HCT116 (cell line): ENCODE measurements around the gene CRADD. TPM values are rescaled to one million over a fixed set of nuclear protein-coding genes. Genes with fewer than 3 reads are reported as not detected.

Source experiments
- ATAC-seq: fragments of 200-7000 bp; cut with Tn5 transposase; 2 replicates; pipeline ENCODE4 v1.9.1; 2020; ENCODE audit warnings: mild to moderate bottlenecking, moderate library complexity
- BruUV-seq: library from RNA; stranded (reverse); fragments of 400-500 nt; replicated peaks from 2 replicates; lab custom pipeline; 2021; lab: Mats Ljungman, UMichigan
- CTCF ChIA-PET: fragments of 300-600 bp; sonication (Branson Sonifier 250); formaldehyde crosslinking; loops from one replicate; lab custom pipeline; 2021; ENCODE audit warnings: antibody characterized with exemption; lab: Charles Lee
- POLR2A ChIA-PET: fragments of 300-600, 350-600 bp; sonication (Branson Sonifier 250); formaldehyde crosslinking; loops from one replicate; lab custom pipeline; 2021; ENCODE audit warnings: antibody characterized with exemption; lab: Charles Lee
- RAD21 ChIA-PET, 2 experiments: fragments of 300-600 bp; sonication (Branson Sonifier 250); formaldehyde crosslinking; loops; one replicate each; lab custom pipeline; 2023; ENCODE audit warnings: low total read pairs in 2 of 2; ENCODE audit not compliant: uncharacterized antibody in 2 of 2, unreplicated experiment in 2 of 2, low non-redundant PET in 1 of 2; lab: Charles Lee
- DNase-seq: peaks from one replicate; pipeline ENCODE4 v3.0.0-alpha.2; 2010; ENCODE audit warnings: low read depth, low spot score
- H2AFZ ChIP-seq: fragments of 200-600 bp; shearing (Covaris generic), sonication (generic); 2 replicates; pipeline ENCODE4 v1.6.1; 2017; ENCODE audit warnings: low read depth, mixed run types, mixed read lengths, antibody characterized with exemption, low read length; ENCODE audit not compliant: poor library complexity, severe bottlenecking
- H3K27ac ChIP-seq: 2 replicates; pipeline ENCODE4 v1.5.1; 2012; ENCODE audit warnings: low read depth, low read length
- H3K27me3 ChIP-seq: fragments of 200-600 bp; sonication (generic); 2 replicates; pipeline ENCODE4 v1.6.1; 2016; ENCODE audit warnings: mixed run types, low read length, mixed read lengths; ENCODE audit not compliant: insufficient read depth
- H3K36me3 ChIP-seq, 2 experiments: fragments of 200-500 bp in 1 of 2; fragments of 200-600 bp in 1 of 2; sonication (Bioruptor generic) in 1 of 2; sonication (generic) in 1 of 2; 2 replicates each; pipeline versions ENCODE4 v1.5.1 to v1.6.1; 2014 to 2016; ENCODE audit warnings: low read length in 2 of 2, inconsistent platforms in 1 of 2, mixed read lengths in 1 of 2, mixed run types in 1 of 2; ENCODE audit not compliant: insufficient read depth in 2 of 2, control insufficient read depth in 1 of 2
- H3K4me1 ChIP-seq, 2 experiments: fragments of 200-600 bp in 1 of 2; sonication (generic) in 1 of 2; 2 replicates each; pipeline versions ENCODE4 v1.5.1 to v1.6.1; 2012 to 2017; ENCODE audit warnings: low read length in 2 of 2, inconsistent platforms in 1 of 2, mild to moderate bottlenecking in 1 of 2, mixed read lengths in 1 of 2, mixed run types in 1 of 2, moderate library complexity in 1 of 2; ENCODE audit not compliant: insufficient read depth in 2 of 2, control insufficient read depth in 1 of 2
- H3K4me2 ChIP-seq: fragments of 200-600 bp; sonication (generic); 2 replicates; pipeline ENCODE4 v1.6.1; 2017; ENCODE audit warnings: mixed run types, low read length, mixed read lengths
- H3K4me3 ChIP-seq, 2 experiments: fragments of 200-600 bp in 1 of 2; sonication (generic) in 1 of 2; replicated peaks in 1 of 2; 2 replicates each; pipeline ENCODE4 v1.5.1; 2011 to 2016; ENCODE audit warnings: low read length in 2 of 2, control low read depth in 1 of 2, low read depth in 1 of 2, mild to moderate bottlenecking in 1 of 2, mixed read lengths in 1 of 2, mixed run types in 1 of 2
- H3K79me2 ChIP-seq: fragments of 200-600 bp; sonication (generic); 2 replicates; pipeline ENCODE4 v1.6.1; 2017; ENCODE audit warnings: mild to moderate bottlenecking, mixed run types, low read length, moderate library complexity, mixed read lengths; ENCODE audit not compliant: insufficient read depth
- H3K9ac ChIP-seq: fragments of 200-600 bp; sonication (generic); 2 replicates; pipeline ENCODE4 v1.6.1; 2016; ENCODE audit warnings: low read length, mixed read lengths
- H3K9me2 ChIP-seq: fragments of 200-600 bp; sonication (generic), shearing (Covaris generic); 2 replicates; pipeline ENCODE4 v1.6.1; 2017; ENCODE audit warnings: mixed run types, mild to moderate bottlenecking, moderate library complexity; ENCODE audit not compliant: insufficient read depth
- H3K9me3 ChIP-seq, 2 experiments: fragments of 200-500 bp in 1 of 2; fragments of 200-600 bp in 1 of 2; sonication (Bioruptor generic) in 1 of 2; sonication (generic) in 1 of 2; 2 replicates each; pipeline ENCODE4 v1.6.1; 2014 to 2017; ENCODE audit warnings: low read length in 2 of 2, mixed read lengths in 2 of 2, inconsistent platforms in 1 of 2, low read depth in 1 of 2, mild to moderate bottlenecking in 1 of 2, mixed run types in 1 of 2, moderate library complexity in 1 of 2; ENCODE audit not compliant: control insufficient read depth in 1 of 2, insufficient read depth in 1 of 2
- H4K20me1 ChIP-seq: fragments of 200-600 bp; sonication (generic), shearing (Covaris generic); 2 replicates; pipeline ENCODE4 v1.6.1; 2017; ENCODE audit warnings: mixed run types, mild to moderate bottlenecking, moderate library complexity; ENCODE audit not compliant: insufficient read depth
- CEBPB ChIP-seq: IDR thresholded peaks from 2 replicates; pipeline ENCODE4 v1.6.1; 2012; ENCODE audit warnings: low read depth
- EZH2 ChIP-seq: fragments of 200-600 bp; sonication (generic); IDR thresholded peaks from 2 replicates; pipeline ENCODE4 v1.6.1; 2017; ENCODE audit warnings: antibody characterized with exemption, mixed run types
- EZH2phosphoT487 ChIP-seq: fragments of 200-600 bp; IDR thresholded peaks from 2 replicates; pipeline ENCODE4 v1.6.1; 2018; ENCODE audit warnings: antibody characterized with exemption, borderline replicate concordance
- FOSL1 ChIP-seq: IDR thresholded peaks from 2 replicates; pipeline ENCODE4 v1.6.1; 2012; ENCODE audit warnings: low read depth
- POLR2AphosphoS5 ChIP-seq: IDR thresholded peaks from 2 replicates; pipeline ENCODE4 v1.6.1; 2011; ENCODE audit warnings: mild to moderate bottlenecking, low read depth, low read length, moderate library complexity
- SIN3A ChIP-seq: IDR thresholded peaks from 2 replicates; pipeline ENCODE4 v1.6.1; 2012; ENCODE audit warnings: low read depth
- SP1 ChIP-seq: IDR thresholded peaks from 2 replicates; pipeline ENCODE4 v1.6.1; 2012; ENCODE audit warnings: low read depth
- intact Hi-C: fragments of 100-400 bp; cut with micrococcal nuclease; formaldehyde crosslinking; loops from 2 replicates; pipeline ENCODE4 v1.10.0; 2022
- total RNA-seq: library from RNA; stranded (reverse); gene quantifications from one replicate; pipeline ENCODE4 v1.2.1, GENCODE V29; 2021; ENCODE audit not compliant: unreplicated experiment
- TF ChIP-seq, protein P1 (sequence below): IDR thresholded peaks from 2 replicates; pipeline ENCODE4 v1.6.1; 2012; ENCODE audit warnings: low read depth
- TF ChIP-seq, protein P2 (sequence below): IDR thresholded peaks from 2 replicates; pipeline ENCODE4 v1.6.1; 2012
- TF ChIP-seq, protein P3 (sequence below): IDR thresholded peaks from 2 replicates; pipeline ENCODE4 v1.6.1; 2011; ENCODE audit warnings: mild to moderate bottlenecking, low read length, moderate library complexity; ENCODE audit not compliant: insufficient replicate concordance; ENCODE audit errors: extremely low read depth

The CRADD gene
- total RNA-seq, 1 experiment from 2014 or later: 12.2 TPM

DNA sequence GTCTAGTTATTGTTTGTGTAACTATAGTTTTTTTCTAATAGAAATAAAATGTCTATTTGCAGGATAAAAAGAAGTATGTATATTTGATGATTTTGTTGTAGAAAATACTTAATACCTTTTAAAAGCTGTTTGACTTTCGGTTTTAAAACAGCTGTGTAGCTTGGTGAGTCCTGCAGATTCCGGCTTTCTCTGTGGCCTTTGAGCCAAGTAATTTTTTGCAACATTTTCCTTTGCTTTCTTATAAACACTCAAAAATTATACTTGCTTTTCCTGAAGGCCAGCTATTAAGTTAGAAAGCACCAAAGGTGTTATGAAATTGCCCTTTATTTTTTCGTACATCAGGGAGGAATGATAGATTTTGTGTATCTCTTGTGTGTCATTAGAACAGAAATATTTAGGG is 63.6 kb downstream of the CRADD start:
- ChIA-PET POLR2A (no interaction called here), CTCF (interaction anchor here (1.1 kb wide), 1 partner anchor 238 kb away, joined by 3 read pairs; no protein-coding TSS in a partner anchor), RAD21 (no interaction called here)
- TF ChIP-seq EZH2: no peak
- TF ChIP-seq POLR2AphosphoS5: no peak
- TF ChIP-seq CEBPB: no peak
- no peak for TF ChIP-seq SIN3A
- no peak for TF ChIP-seq SP1
- TF ChIP-seq EZH2phosphoT487: no peak
- TF ChIP-seq, protein P1, sequence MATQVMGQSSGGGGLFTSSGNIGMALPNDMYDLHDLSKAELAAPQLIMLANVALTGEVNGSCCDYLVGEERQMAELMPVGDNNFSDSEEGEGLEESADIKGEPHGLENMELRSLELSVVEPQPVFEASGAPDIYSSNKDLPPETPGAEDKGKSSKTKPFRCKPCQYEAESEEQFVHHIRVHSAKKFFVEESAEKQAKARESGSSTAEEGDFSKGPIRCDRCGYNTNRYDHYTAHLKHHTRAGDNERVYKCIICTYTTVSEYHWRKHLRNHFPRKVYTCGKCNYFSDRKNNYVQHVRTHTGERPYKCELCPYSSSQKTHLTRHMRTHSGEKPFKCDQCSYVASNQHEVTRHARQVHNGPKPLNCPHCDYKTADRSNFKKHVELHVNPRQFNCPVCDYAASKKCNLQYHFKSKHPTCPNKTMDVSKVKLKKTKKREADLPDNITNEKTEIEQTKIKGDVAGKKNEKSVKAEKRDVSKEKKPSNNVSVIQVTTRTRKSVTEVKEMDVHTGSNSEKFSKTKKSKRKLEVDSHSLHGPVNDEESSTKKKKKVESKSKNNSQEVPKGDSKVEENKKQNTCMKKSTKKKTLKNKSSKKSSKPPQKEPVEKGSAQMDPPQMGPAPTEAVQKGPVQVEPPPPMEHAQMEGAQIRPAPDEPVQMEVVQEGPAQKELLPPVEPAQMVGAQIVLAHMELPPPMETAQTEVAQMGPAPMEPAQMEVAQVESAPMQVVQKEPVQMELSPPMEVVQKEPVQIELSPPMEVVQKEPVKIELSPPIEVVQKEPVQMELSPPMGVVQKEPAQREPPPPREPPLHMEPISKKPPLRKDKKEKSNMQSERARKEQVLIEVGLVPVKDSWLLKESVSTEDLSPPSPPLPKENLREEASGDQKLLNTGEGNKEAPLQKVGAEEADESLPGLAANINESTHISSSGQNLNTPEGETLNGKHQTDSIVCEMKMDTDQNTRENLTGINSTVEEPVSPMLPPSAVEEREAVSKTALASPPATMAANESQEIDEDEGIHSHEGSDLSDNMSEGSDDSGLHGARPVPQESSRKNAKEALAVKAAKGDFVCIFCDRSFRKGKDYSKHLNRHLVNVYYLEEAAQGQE: no peak
- no peak for TF ChIP-seq FOSL1
- TF ChIP-seq, protein P2, sequence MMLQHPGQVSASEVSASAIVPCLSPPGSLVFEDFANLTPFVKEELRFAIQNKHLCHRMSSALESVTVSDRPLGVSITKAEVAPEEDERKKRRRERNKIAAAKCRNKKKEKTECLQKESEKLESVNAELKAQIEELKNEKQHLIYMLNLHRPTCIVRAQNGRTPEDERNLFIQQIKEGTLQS: no peak
- TF ChIP-seq, protein P3, sequence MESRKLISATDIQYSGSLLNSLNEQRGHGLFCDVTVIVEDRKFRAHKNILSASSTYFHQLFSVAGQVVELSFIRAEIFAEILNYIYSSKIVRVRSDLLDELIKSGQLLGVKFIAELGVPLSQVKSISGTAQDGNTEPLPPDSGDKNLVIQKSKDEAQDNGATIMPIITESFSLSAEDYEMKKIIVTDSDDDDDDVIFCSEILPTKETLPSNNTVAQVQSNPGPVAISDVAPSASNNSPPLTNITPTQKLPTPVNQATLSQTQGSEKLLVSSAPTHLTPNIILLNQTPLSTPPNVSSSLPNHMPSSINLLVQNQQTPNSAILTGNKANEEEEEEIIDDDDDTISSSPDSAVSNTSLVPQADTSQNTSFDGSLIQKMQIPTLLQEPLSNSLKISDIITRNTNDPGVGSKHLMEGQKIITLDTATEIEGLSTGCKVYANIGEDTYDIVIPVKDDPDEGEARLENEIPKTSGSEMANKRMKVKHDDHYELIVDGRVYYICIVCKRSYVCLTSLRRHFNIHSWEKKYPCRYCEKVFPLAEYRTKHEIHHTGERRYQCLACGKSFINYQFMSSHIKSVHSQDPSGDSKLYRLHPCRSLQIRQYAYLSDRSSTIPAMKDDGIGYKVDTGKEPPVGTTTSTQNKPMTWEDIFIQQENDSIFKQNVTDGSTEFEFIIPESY: no peak
- no peaks in the 10 kb centered on the region for H3K9me2 ChIP-seq
- no peaks in the 10 kb centered on the region for H3K36me3 ChIP-seq
- no peaks in the 10 kb centered on the region for H3K79me2 ChIP-seq
- no peaks in the 10 kb centered on the region for H3K9me3 ChIP-seq
- H3K27me3 ChIP-seq: no peaks in the 10 kb centered on the region
- H3K4me2 ChIP-seq: no peak overlapping the region
- H3K9ac ChIP-seq: no peak overlapping the region
- intact Hi-C loops: loop anchor here (5.0 kb wide), 1 partner anchor 63 kb away; the partner anchor contains the start of gene CRADD
- H3K4me1 ChIP-seq: peaks cover 7 to 26% of the 10 kb centered on the region in 2 experiments; a peak in 3 of 4 replicates
- no peak overlapping the region for H3K27ac ChIP-seq
- ATAC-seq (no peak), DNase-seq (no peak)
- no peaks in the 10 kb centered on the region for H4K20me1 ChIP-seq
- no peak overlapping the region for H3K4me3 ChIP-seq
- BruUV-seq: no TSS peak
- no peak overlapping the region for H2AFZ ChIP-seq
